ENCODE measurements around the gene PLCG2. TPM values are rescaled to one million over a fixed set of nuclear protein-coding genes. Genes with fewer than 3 reads are reported as not detected.

PLCG2 gene
- total and polyA plus RNA-seq, 2 of the 8 experiments (the other 6 are each of a cell fraction or from before 2014, with no cell fraction given), result 6.1 to 6.9 TPM

DNA sequence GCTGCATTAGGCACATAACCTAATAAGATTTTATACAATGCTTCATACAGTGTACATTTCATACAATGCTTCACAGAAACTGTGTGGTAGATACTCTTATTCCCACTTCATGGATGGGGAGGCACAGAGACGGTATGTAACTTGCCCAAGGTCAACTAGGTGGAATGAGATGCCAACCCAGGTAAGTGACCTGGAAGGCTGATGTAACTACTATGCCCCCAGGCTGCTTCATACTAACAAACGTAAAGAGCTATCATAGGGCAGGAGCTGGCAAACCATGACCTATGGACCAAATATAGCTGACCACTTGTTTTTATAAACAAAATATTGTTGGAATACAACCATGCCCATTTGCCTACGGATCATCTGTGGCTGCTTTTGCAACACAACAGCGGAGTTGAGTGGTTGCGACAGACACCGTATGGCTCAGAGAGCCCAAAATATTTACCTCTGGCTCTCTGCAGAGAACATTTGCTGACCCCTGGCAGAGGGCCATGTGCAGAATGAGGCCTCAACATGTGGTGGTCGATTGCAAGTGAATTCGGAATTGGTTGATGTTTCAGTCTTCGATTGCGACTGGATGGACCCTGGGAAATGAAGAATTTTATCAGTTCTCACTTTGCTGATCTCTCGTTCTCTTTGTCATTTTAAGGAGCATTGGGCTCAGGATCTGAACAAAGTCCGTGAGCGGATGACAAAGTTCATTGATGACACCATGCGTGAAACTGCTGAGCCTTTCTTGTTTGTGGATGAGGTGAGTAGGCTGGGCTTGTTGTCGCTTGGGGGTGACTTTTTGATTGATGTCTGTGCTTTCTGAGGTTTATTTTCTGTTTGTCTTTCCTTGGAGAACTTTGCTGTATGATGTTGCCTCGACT lies 109.7 kb downstream of the PLCG2 start:
- Histone ChIP-seq H2BK5ac (ENCODE audit: low read depth, low read length) (no peak overlapping the region), H3K4ac (replicated peaks; ENCODE audit: insufficient read length, low read depth, low read length) (no peak overlapping the region), H3K79me2 (ENCODE audit: control insufficient read depth in 1 of 2, insufficient read depth in 2 of 2, low read length in 2 of 2) (no peaks in the 10 kb centered on the region), H3K18ac (ENCODE audit: extremely low read depth, low read length) (no peak overlapping the region), H2BK12ac (ENCODE audit: low read depth, low read length) (no peak overlapping the region), H3K79me1 (ENCODE audit: low read depth, low read length) (no peaks in the 10 kb centered on the region), H3K4me3 (ENCODE audit: extremely low read depth in 1 of 4, insufficient read depth in 2 of 4, low read depth in 3 of 4, low read length in 4 of 4) (no peak overlapping the region), H4K8ac (ENCODE audit: extremely low read depth, insufficient read depth, low read length) (no peak overlapping the region; the same call in 1 of the 2 replicates), H2BK20ac (ENCODE audit: low read length) (no peak overlapping the region), H3K9me3 (ENCODE audit: insufficient read depth in 2 of 2, low read depth in 1 of 2, low read length in 1 of 2) (no peaks in the 10 kb centered on the region), H3K27ac (ENCODE audit: low read depth, low read length) (no peak overlapping the region), H3K4me1 (replicated peaks in 1 of 4; ENCODE audit: control insufficient read depth in 3 of 4, insufficient read depth in 4 of 4, low read length in 3 of 4) (peaks cover 0 to 3% (median 1%) of the 10 kb centered on the region in 4 experiments; a peak in 1 of 7 replicates), H3K9ac (replicated peaks in 1 of 4; ENCODE audit: extremely low read depth in 1 of 4, low read depth in 3 of 4, low read length in 3 of 4) (no peak overlapping the region), H4K20me1 (replicated peaks in 1 of 2; ENCODE audit: control insufficient read depth in 1 of 2, insufficient read depth in 2 of 2, low read length in 2 of 2) (no peaks in the 10 kb centered on the region), H3K4me2 (ENCODE audit: insufficient read depth in 1 of 2, low read depth in 2 of 2, low read length in 2 of 2) (no peak overlapping the region), H2AFZ (ENCODE audit: low read length) (no peak overlapping the region), H2BK15ac (ENCODE audit: low read length) (no peak overlapping the region), H3K14ac (ENCODE audit: insufficient read length) (no peak overlapping the region), H4K91ac (replicated peaks; ENCODE audit: insufficient read length, low read length) (no peak overlapping the region), H4K5ac (ENCODE audit: insufficient read length, low read depth, low read length) (no peak overlapping the region), H3K36me3 (ENCODE audit: control insufficient read depth in 2 of 4, insufficient read depth in 4 of 4, low read length in 3 of 4) (no peaks in the 10 kb centered on the region), H3K23me2 (ENCODE audit: low read depth, low read length) (no peaks in the 10 kb centered on the region), H3K27me3 (replicated peaks in 1 of 4; ENCODE audit: control insufficient read depth in 3 of 4, extremely low read depth in 1 of 4, insufficient read depth in 3 of 4, low read length in 3 of 4) (no peaks in the 10 kb centered on the region), H3K23ac (ENCODE audit: insufficient read length) (no peak overlapping the region), H2AK5ac (ENCODE audit: low read depth, low read length) (0 out of 2 replicates have a peak overlapping the region, but pooled peaks have one; percentile 72), H3K56ac (replicated peaks; ENCODE audit: insufficient read length, low read depth, low read length) (no peak overlapping the region), H2BK120ac (replicated peaks; ENCODE audit: low read depth, low read length) (no peak overlapping the region)
- CTCF ChIA-PET (ENCODE audit: partially characterized antibody), result interaction anchor here (0.9 to 12.3 kb wide), 20 partner anchors 9 to 346 kb away, joined by 3 to 138 read pairs (median 6); no protein-coding TSS in a partner anchor
- DNase-seq (ENCODE audit: low read depth in 1 of 2, low spot score in 2 of 2) (no peak), FAIRE-seq (no peak)
- POLR2A ChIA-PET (ENCODE audit: partially characterized antibody), result no interaction called here
- 87% methylated on average over 16 of the region's 16 CpGs; no CpG with 5 or more reads in 1 of the 2 experiments for WGBS, 2 experiments (ENCODE audit: extremely low coverage in 1 of 2, insufficient coverage in 1 of 2, insufficient read length in 1 of 2, insufficient replicate concordance in 2 of 2, low coverage in 1 of 2, low lambda C conversion rate in 2 of 2, missing lambda C conversion rate in 1 of 2)
- TF ChIP-seq EP300 (IDR thresholded peaks at IDR 0.05; ENCODE audit: borderline replicate concordance in 1 of 2, low read depth in 2 of 2, low read length in 2 of 2) (no peak), EZH2 (IDR thresholded peaks at IDR 0.05; ENCODE audit: low read depth, low read length, severe bottlenecking) (no peak), BCL11A (IDR thresholded peaks at IDR 0.05; ENCODE audit: low read depth in 2 of 2, low read length in 2 of 2) (no peak), TCF12 (IDR thresholded peaks at IDR 0.05; ENCODE audit: low read depth, low read length) (no peak), CTCF (IDR thresholded peaks at IDR 0.05; ENCODE audit: control extremely low read depth in 1 of 3, insufficient read depth in 1 of 3, low read depth in 1 of 3, low read length in 3 of 3) (no peak), CHD2 (IDR thresholded peaks at IDR 0.05; ENCODE audit: low read length) (no peak), POLR2AphosphoS5 (IDR thresholded peaks at IDR 0.05; ENCODE audit: low read depth, low read length) (no peak), SUZ12 (IDR thresholded peaks at IDR 0.05; ENCODE audit: low read length) (no peak), CBX8 (IDR thresholded peaks at IDR 0.05; ENCODE audit: borderline replicate concordance, low read depth, low read length) (no peak)
